ENCODE measurements around the gene OPTN. TPM values are rescaled to one million over a fixed set of nuclear protein-coding genes. Genes with fewer than 3 reads are reported as not detected.

Gene OPTN
- total and polyA plus RNA-seq, 2 of the 8 experiments (the other 6 are each of a cell fraction or from before 2014, with no cell fraction given): 4.8 to 20.1 TPM

GRCh38 chr10:13140627-13141190 is 40.7 kb downstream of the OPTN start:
- DNase-seq (ENCODE audit: low read depth in 1 of 2, low spot score in 2 of 2): no peak
- POLR2A ChIA-PET (ENCODE audit: partially characterized antibody): no interaction called here

More at GRCh38 chr10:13140627-13141190, 40.7 kb downstream of the OPTN start:
- H3K23me2 ChIP-seq (ENCODE audit: low read depth, low read length): no peaks in the 10 kb centered on the region
- H2BK5ac ChIP-seq (ENCODE audit: low read depth, low read length): no peak overlapping the region
- no peak overlapping the region for H3K9ac ChIP-seq (replicated peaks in 1 of 4; ENCODE audit: extremely low read depth in 1 of 4, low read depth in 3 of 4, low read length in 3 of 4)
- H3K4me1 ChIP-seq (replicated peaks in 1 of 4; ENCODE audit: control insufficient read depth in 3 of 4, insufficient read depth in 4 of 4, low read length in 3 of 4): peaks cover 0 to 8% (median 2%) of the 10 kb centered on the region in 4 experiments; a peak in 3 of 7 replicates
- H4K5ac ChIP-seq (ENCODE audit: insufficient read length, low read depth, low read length): no peak overlapping the region
- H2BK12ac ChIP-seq (ENCODE audit: low read depth, low read length): no peak overlapping the region
- H2BK120ac ChIP-seq (replicated peaks; ENCODE audit: low read depth, low read length): peak overlapping the region; percentile 18
- no peak overlapping the region for H2BK20ac ChIP-seq (ENCODE audit: low read length)
- H3K36me3 ChIP-seq (ENCODE audit: control insufficient read depth in 2 of 4, insufficient read depth in 4 of 4, low read length in 3 of 4): peaks cover 0 to 10% (median 1%) of the 10 kb centered on the region in 4 experiments; a peak in 5 of 8 replicates
- H4K20me1 ChIP-seq (replicated peaks in 1 of 2; ENCODE audit: control insufficient read depth in 1 of 2, insufficient read depth in 2 of 2, low read length in 2 of 2): no peaks in the 10 kb centered on the region
- H3K4me3 ChIP-seq (ENCODE audit: extremely low read depth in 1 of 4, insufficient read depth in 2 of 4, low read depth in 3 of 4, low read length in 4 of 4): no peak overlapping the region
- H3K27me3 ChIP-seq (replicated peaks in 1 of 4; ENCODE audit: control insufficient read depth in 3 of 4, extremely low read depth in 1 of 4, insufficient read depth in 3 of 4, low read length in 3 of 4): no peaks in the 10 kb centered on the region
- CTCF ChIA-PET (ENCODE audit: partially characterized antibody): interaction anchor here (0.5 to 1.3 kb wide), 2 partner anchors 20 to 190 kb away, joined by 3 to 4 read pairs; no protein-coding TSS in a partner anchor
- 0 out of 2 replicates have a peak overlapping the region, but pooled peaks have one; percentile 9 for H3K18ac ChIP-seq (ENCODE audit: extremely low read depth, low read length)
- 87% methylated on average over 4 of the region's 4 CpGs; no CpG with 5 or more reads in 1 of the 2 experiments for WGBS, 2 experiments (ENCODE audit: extremely low coverage in 1 of 2, insufficient coverage in 1 of 2, insufficient read length in 1 of 2, insufficient replicate concordance in 2 of 2, low coverage in 1 of 2, low lambda C conversion rate in 2 of 2, missing lambda C conversion rate in 1 of 2)
- FAIRE-seq: no peak
- H4K8ac ChIP-seq (ENCODE audit: extremely low read depth, insufficient read depth, low read length): no peak overlapping the region
- no peak overlapping the region for H3K56ac ChIP-seq (replicated peaks; ENCODE audit: insufficient read length, low read depth, low read length)
- H3K14ac ChIP-seq (ENCODE audit: insufficient read length): no peak overlapping the region
- H3K4me2 ChIP-seq (ENCODE audit: insufficient read depth in 1 of 2, low read depth in 2 of 2, low read length in 2 of 2): no peak overlapping the region
- H3K9me3 ChIP-seq (ENCODE audit: insufficient read depth in 2 of 2, low read depth in 1 of 2, low read length in 1 of 2): no peaks in the 10 kb centered on the region
- no peak overlapping the region for H2AK5ac ChIP-seq (ENCODE audit: low read depth, low read length)
- H4K91ac ChIP-seq (replicated peaks; ENCODE audit: insufficient read length, low read length): no peak overlapping the region
- H3K79me2 ChIP-seq (ENCODE audit: control insufficient read depth in 1 of 2, insufficient read depth in 2 of 2, low read length in 2 of 2): no peaks in the 10 kb centered on the region
- H3K27ac ChIP-seq (ENCODE audit: low read depth, low read length): no peak overlapping the region
- TF ChIP-seq BCL11A (IDR thresholded peaks at IDR 0.05; ENCODE audit: low read depth in 2 of 2, low read length in 2 of 2): no peak
- no peak for TF ChIP-seq JUND (IDR thresholded peaks at IDR 0.05; ENCODE audit: low read length)
- TF ChIP-seq RXRA (IDR thresholded peaks at IDR 0.05; ENCODE audit: insufficient read depth, low read depth, low read length): no peak
- TF ChIP-seq POLR2AphosphoS5 (IDR thresholded peaks at IDR 0.05; ENCODE audit: low read depth, low read length): no peak
- no peak for TF ChIP-seq CHD1 (IDR thresholded peaks at IDR 0.05; ENCODE audit: low read depth, low read length)
- no peak for TF ChIP-seq HDAC2 (IDR thresholded peaks at IDR 0.05; ENCODE audit: borderline replicate concordance in 1 of 2, low read depth in 2 of 2, low read length in 2 of 2)
- no peak for TF ChIP-seq TAF1 (IDR thresholded peaks at IDR 0.05; ENCODE audit: low read depth, low read length)
- TF ChIP-seq RFX5 (IDR thresholded peaks at IDR 0.05; ENCODE audit: borderline replicate concordance, low read depth, low read length): no peak
- TF ChIP-seq EGR1 (IDR thresholded peaks at IDR 0.05; ENCODE audit: borderline replicate concordance, low read depth, low read length): no peak
- no peak overlapping the region for H2BK15ac ChIP-seq (ENCODE audit: low read length)
- H3K4ac ChIP-seq (replicated peaks; ENCODE audit: insufficient read length, low read depth, low read length): no peak overlapping the region
- H3K23ac ChIP-seq (ENCODE audit: insufficient read length): no peak overlapping the region
- H2AFZ ChIP-seq (ENCODE audit: low read length): no peak overlapping the region
- H3K79me1 ChIP-seq (ENCODE audit: low read depth, low read length): no peaks in the 10 kb centered on the region

Measured in H1 (cell line).